Activated gamma-delta T cell treated with anti-CD3 and anti-CD28 coated beads, Interleukin-2, amount 50 U/mL, for 16 hours (primary cell): ENCODE results near the gene GAS7.

Experiments used
- DNase-seq: peaks from one replicate; pipeline ENCODE4 v3.0.0-alpha.2; 2020; ENCODE audit warnings: low read depth

Gene GAS7

GRCh38 chr17:9887508-9887907 is 310.9 kb downstream of the GAS7 start:
- no peak for DNase-seq

GRCh38 chr17:9886141-9886930 is 312.1 kb downstream of the GAS7 start:
- DNase-seq = no peak

GRCh38 chr17:9883451-9883850 is 315.0 kb downstream of the GAS7 start:
- no peak for DNase-seq

- DNase-seq = no peak
Measured at GRCh38 chr17:9880582-9880999, 317.8 kb downstream of the GAS7 start.

- no peak for DNase-seq
Measured at GRCh38 chr17:9878786-9879525, 319.4 kb downstream of the GAS7 start.

DNA sequence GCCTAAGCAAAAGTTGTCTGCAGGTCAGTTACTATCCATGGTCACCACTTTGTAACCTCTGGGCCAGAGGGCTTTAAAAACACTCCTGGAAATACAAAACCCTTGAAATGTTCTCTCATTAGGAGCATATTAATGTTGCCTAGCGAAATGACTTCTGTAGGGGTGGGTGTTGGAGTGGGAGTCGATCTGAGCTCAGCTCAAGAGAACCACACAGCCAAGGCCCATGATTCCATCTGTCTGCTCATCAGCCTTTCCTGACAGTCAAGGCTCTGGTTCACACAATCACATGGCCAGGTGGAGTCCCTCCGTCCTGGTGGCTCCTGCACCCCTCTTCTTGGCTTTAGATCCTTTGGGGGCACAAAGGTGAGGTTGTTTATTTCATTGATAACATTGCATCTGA is 320.1 kb downstream of the GAS7 start:
- no peak for DNase-seq

- no peak for DNase-seq
Measured at GRCh38 chr17:9875441-9875840, 323.0 kb downstream of the GAS7 start.

DNA sequence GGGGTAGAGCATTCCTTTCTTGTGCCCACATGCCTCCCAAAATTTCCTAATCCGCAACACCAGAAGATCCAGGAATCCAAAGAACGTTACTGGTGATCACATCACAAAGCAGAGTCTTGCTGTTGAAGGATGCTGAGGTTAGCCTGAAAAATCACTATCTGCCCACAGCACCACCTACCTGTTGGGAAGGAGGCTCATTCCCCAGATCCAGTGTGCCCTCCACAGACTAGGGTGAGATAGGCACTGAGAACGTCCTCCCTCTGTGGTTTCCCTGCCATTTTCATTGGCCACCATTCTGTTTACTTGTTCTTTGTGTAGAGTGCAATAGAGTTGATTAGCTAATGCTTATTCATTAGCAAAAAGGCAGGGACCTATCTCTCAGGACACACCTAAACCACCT is 323.7 kb downstream of the GAS7 start:
- DNase-seq = no peak

- no peak for DNase-seq
Measured at GRCh38 chr17:9872852-9873251, 325.6 kb downstream of the GAS7 start.

DNA sequence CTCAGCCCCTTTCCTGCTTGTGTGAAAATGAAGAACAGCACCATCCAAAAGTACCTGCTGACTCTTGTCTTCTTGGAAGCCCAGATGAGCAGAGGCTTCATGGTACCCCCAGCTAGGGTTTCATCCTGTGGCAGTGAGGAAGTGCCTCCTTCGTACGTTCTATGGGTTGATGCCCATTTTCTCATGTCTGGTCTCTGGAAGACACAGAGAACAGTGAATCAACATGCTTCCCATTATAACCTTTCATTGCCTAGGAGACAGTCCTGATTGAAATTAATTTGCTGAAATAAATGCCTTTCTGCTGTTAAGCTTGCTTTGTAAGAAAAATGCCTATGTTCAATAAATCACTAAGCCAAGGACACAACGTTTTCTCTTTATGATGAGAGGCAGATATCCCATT is 329.9 kb downstream of the GAS7 start:
- no peak for DNase-seq

- no peak for DNase-seq
Measured at GRCh38 chr17:9865586-9865985, 332.8 kb downstream of the GAS7 start.

DNA sequence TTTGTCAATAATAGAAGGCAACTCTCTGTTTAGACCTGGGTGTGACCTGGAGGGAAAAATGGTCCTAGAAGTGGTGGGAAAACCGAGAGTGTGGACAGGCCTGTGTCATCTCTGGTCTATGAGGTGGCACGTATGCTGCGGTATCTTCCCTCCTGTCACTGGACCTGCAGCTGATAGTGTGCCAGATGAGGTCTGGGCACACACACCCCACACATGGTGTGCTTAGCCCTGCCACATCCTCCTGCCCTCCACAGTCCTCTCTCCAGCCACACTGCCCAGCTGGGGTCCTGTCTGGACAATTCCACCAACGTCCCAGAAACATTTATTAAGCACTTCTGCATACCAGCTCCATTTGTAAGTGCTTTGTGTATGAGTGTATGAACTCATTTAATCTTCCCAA is 335.5 kb downstream of the GAS7 start:
- DNase-seq = no peak

- DNase-seq = no peak
Measured at GRCh38 chr17:9862220-9862619, 336.2 kb downstream of the GAS7 start.

DNA sequence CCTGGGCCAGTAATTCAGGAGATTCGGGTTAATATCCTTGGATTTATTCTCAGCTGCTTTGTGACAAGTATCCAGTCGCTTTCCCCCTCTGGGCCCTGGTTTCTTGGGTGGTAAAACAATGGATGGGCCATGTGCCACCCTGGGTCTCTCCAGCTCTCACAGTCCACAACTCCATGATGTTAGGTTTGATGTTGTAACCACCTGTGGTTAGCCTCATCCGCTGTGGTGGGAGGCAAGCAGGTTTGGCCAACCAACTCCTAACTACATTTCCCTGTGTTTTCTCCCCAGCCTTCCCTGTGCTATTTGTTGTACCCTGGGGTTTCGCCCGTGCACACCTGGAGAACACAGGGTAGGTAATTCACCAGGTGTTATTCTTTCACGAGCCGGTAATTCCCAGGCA is 337.6 kb downstream of the GAS7 start:
- DNase-seq = no peak
